Esophagus squamous epithelium (tissue), 5 donors: ENCODE results near the gene LIN7A. TPM values are rescaled to one million over a fixed set of nuclear protein-coding genes. Genes with fewer than 3 reads are reported as not detected.

ENCODE experiments used
- DNase-seq: peaks from one replicate; lab custom pipeline; 2025; lab: John Stamatoyannopoulos, UW
- H3K27ac ChIP-seq, 4 donors: fragments of 200-600 bp; sonication (generic); one replicate each; pipeline ENCODE4 v1.5.1; 2016 to 2019; ENCODE audit warnings: mild to moderate bottlenecking in 1 of 4
- H3K27me3 ChIP-seq, 4 donors: fragments of 200-600 bp; sonication (generic); 1 replicate in 3 of 4; 2 replicates in 1 of 4; pipeline versions ENCODE4 v1.5.1 to v1.6.0; 2017 to 2021; ENCODE audit warnings: antibody characterized with exemption in 1 of 4
- H3K36me3 ChIP-seq, 3 donors: fragments of 200-600 bp; sonication (generic); one replicate each; pipeline ENCODE4 v1.5.1; 2016 to 2019
- H3K4me1 ChIP-seq, 3 donors: fragments of 200-600 bp; sonication (generic); one replicate each; pipeline ENCODE4 v1.5.1; 2017 to 2019
- H3K4me3 ChIP-seq, 4 donors: fragments of 200-600 bp; sonication (generic); 1 replicate in 3 of 4; 2 replicates in 1 of 4; pipeline ENCODE4 v1.5.1; 2016 to 2019; ENCODE audit warnings: mild to moderate bottlenecking in 2 of 4, moderate library complexity in 1 of 4
- H3K9me3 ChIP-seq, 3 donors: fragments of 200-600 bp; sonication (generic); one replicate each; pipeline ENCODE4 v1.5.1; 2016 to 2019
- POLR2A ChIP-seq, 4 donors: fragments of 450-650 bp; IDR thresholded peaks; one replicate each; pipeline ENCODE4 v1.6.1; 2017; ENCODE audit warnings: antibody characterized with exemption in 4 of 4, mild to moderate bottlenecking in 4 of 4, moderate library complexity in 3 of 4
- WGBS, 2 donors: methylation state at CpG; one replicate each; pipeline ENCODE4 v1.1.5; 2018; 5-methylcytosine and 5-hydroxymethylcytosine counted together
- intact Hi-C: fragments of 100-400 bp; cut with DNase I; formaldehyde crosslinking; loops from one replicate; pipeline ENCODE4 v1.15.0; 2022
- small RNA-seq, 4 donors: library from RNA; depleted of rRNA; stranded (forward); fragments of <200 nt; gene quantifications; one replicate each; pipeline ENCODE3, GENCODE V24; 2016
- total RNA-seq, 4 donors: library from RNA; depleted of rRNA; stranded (reverse); fragments of >200 nt; gene quantifications; one replicate each; pipeline ENCODE4 v1.1.0, GENCODE V29; 2016
- TF ChIP-seq, protein P1 (sequence below), 6 experiments: fragments of 450-650 bp in 4 of 6; fragments of 200-600 bp in 2 of 6; sonication (generic) in 2 of 6; IDR thresholded peaks; one replicate each; pipeline ENCODE4 v1.5.1; 2016 to 2019; ENCODE audit warnings: antibody characterized with exemption in 6 of 6, mild to moderate bottlenecking in 4 of 6, moderate library complexity in 4 of 6
- donor health status: DM: yes; HTN: yes; CAD: no.

Gene LIN7A
- total RNA-seq, 4 donors from 2014 or later = 0.49 to 2.7 (median 0.74) TPM

GRCh38 chr12:80747800-80748199 lies 189.9 kb downstream of the LIN7A start:
- H3K4me1 ChIP-seq = no peaks in the 10 kb centered on the region
- no peaks in the 10 kb centered on the region for H3K36me3 ChIP-seq
- no peaks in the 10 kb centered on the region for H3K9me3 ChIP-seq
- 31 to 52% methylated on average over 2 of the region's 2 CpGs for WGBS, 2 donors
- TF ChIP-seq POLR2A (IDR thresholded peaks at IDR 0.05) = no peak
- TF ChIP-seq, protein P1, sequence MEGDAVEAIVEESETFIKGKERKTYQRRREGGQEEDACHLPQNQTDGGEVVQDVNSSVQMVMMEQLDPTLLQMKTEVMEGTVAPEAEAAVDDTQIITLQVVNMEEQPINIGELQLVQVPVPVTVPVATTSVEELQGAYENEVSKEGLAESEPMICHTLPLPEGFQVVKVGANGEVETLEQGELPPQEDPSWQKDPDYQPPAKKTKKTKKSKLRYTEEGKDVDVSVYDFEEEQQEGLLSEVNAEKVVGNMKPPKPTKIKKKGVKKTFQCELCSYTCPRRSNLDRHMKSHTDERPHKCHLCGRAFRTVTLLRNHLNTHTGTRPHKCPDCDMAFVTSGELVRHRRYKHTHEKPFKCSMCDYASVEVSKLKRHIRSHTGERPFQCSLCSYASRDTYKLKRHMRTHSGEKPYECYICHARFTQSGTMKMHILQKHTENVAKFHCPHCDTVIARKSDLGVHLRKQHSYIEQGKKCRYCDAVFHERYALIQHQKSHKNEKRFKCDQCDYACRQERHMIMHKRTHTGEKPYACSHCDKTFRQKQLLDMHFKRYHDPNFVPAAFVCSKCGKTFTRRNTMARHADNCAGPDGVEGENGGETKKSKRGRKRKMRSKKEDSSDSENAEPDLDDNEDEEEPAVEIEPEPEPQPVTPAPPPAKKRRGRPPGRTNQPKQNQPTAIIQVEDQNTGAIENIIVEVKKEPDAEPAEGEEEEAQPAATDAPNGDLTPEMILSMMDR (IDR thresholded peaks at IDR 0.05) = no peak
- intact Hi-C loops = no loop called here
- no peak overlapping the region for H3K4me3 ChIP-seq
- H3K27ac ChIP-seq = no peak overlapping the region
- DNase-seq = no peak
- H3K27me3 ChIP-seq = no peaks in the 10 kb centered on the region

- no peaks in the 10 kb centered on the region for H3K36me3 ChIP-seq
- H3K9me3 ChIP-seq = no peaks in the 10 kb centered on the region
- H3K27me3 ChIP-seq = no peaks in the 10 kb centered on the region
- H3K4me3 ChIP-seq = no peak overlapping the region
- TF ChIP-seq POLR2A (IDR thresholded peaks at IDR 0.05) = no peak
- TF ChIP-seq, protein P1 (IDR thresholded peaks at IDR 0.05) = no peak
- H3K27ac ChIP-seq = no peak overlapping the region
- intact Hi-C loops = no loop called here
- no peaks in the 10 kb centered on the region for H3K4me1 ChIP-seq
- WGBS, 2 donors = 62 to 63% methylated on average over 6 of the region's 6 CpGs
- DNase-seq = no peak
Observed at GRCh38 chr12:80745851-80746505, 191.8 kb downstream of the LIN7A start.

Small RNA genes within 50 kb of the gene (small RNA-seq; reads per million reads assigned to genes)
- gene MIR617 = 0 reads per million in 4 donors
- 0 to 0.14 (median 0.04) reads per million in 4 donors for gene MIR618

Other genes with a start within 250 kb of the LIN7A start
- gene MYF6, start 230.3 kb downstream of the LIN7A start, total RNA-seq = under 1 TPM in 1 of 4 donors, not detected in 3; 0.19 TPM
- gene MYF5, start 221.0 kb downstream of the LIN7A start, total RNA-seq = not detected
- gene ACSS3, start 140.1 kb upstream of the LIN7A start, total RNA-seq = 1 to 10 TPM in 2 of 4 donors, under 1 TPM in 2; 0.35 to 7.4 (median 1.0) TPM